Esophagus muscularis mucosa (tissue), 3 donors: ENCODE measurements around the gene RNF14.

Experiments used
- POLR2A ChIP-seq: fragments of 450-650 bp; IDR thresholded peaks from one replicate; pipeline ENCODE4 v1.6.1; 2017; ENCODE audit warnings: antibody characterized with exemption, moderate library complexity, mild to moderate bottlenecking, low read depth
- TF ChIP-seq, protein P1 (sequence below), 3 experiments: fragments of 200-600 bp in 2 of 3; fragments of 450-650 bp in 1 of 3; sonication (generic) in 2 of 3; IDR thresholded peaks; one replicate each; pipeline ENCODE4 v1.5.1; 2017 to 2019; ENCODE audit warnings: antibody characterized with exemption in 3 of 3, mild to moderate bottlenecking in 2 of 3, moderate library complexity in 1 of 3

GRCh38 chr5:141941779-141942178 lies 27.1 kb upstream of the RNF14 start:
- TF ChIP-seq, protein P1, sequence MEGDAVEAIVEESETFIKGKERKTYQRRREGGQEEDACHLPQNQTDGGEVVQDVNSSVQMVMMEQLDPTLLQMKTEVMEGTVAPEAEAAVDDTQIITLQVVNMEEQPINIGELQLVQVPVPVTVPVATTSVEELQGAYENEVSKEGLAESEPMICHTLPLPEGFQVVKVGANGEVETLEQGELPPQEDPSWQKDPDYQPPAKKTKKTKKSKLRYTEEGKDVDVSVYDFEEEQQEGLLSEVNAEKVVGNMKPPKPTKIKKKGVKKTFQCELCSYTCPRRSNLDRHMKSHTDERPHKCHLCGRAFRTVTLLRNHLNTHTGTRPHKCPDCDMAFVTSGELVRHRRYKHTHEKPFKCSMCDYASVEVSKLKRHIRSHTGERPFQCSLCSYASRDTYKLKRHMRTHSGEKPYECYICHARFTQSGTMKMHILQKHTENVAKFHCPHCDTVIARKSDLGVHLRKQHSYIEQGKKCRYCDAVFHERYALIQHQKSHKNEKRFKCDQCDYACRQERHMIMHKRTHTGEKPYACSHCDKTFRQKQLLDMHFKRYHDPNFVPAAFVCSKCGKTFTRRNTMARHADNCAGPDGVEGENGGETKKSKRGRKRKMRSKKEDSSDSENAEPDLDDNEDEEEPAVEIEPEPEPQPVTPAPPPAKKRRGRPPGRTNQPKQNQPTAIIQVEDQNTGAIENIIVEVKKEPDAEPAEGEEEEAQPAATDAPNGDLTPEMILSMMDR (IDR thresholded peaks at IDR 0.05): no peak
- TF ChIP-seq POLR2A: no peak
